Uterus (tissue), 2 donors: ENCODE data around the gene LINC00632.

Experiments
- POLR2A ChIP-seq, 2 donors: fragments of 450-650 bp; IDR thresholded peaks; one replicate each; pipeline ENCODE4 v1.6.1; 2016; ENCODE audit warnings: antibody characterized with exemption in 2 of 2, mild to moderate bottlenecking in 1 of 2, moderate library complexity in 1 of 2
- TF ChIP-seq, protein P1 (sequence below), 4 experiments: fragments of 200-600 bp in 2 of 4; fragments of 450-650 bp in 2 of 4; sonication (generic) in 2 of 4; IDR thresholded peaks; one replicate each; pipeline ENCODE4 v1.5.1; 2016 to 2019; ENCODE audit warnings: antibody characterized with exemption in 4 of 4, mild to moderate bottlenecking in 2 of 4, moderate library complexity in 1 of 4

GRCh38 chrX:140767646-140768045 is 58.1 kb downstream of the LINC00632 start:
- TF ChIP-seq, protein P1, sequence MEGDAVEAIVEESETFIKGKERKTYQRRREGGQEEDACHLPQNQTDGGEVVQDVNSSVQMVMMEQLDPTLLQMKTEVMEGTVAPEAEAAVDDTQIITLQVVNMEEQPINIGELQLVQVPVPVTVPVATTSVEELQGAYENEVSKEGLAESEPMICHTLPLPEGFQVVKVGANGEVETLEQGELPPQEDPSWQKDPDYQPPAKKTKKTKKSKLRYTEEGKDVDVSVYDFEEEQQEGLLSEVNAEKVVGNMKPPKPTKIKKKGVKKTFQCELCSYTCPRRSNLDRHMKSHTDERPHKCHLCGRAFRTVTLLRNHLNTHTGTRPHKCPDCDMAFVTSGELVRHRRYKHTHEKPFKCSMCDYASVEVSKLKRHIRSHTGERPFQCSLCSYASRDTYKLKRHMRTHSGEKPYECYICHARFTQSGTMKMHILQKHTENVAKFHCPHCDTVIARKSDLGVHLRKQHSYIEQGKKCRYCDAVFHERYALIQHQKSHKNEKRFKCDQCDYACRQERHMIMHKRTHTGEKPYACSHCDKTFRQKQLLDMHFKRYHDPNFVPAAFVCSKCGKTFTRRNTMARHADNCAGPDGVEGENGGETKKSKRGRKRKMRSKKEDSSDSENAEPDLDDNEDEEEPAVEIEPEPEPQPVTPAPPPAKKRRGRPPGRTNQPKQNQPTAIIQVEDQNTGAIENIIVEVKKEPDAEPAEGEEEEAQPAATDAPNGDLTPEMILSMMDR (IDR thresholded peaks at IDR 0.05) = no peak
- TF ChIP-seq POLR2A (IDR thresholded peaks at IDR 0.05) = no peak
